NCI-H345 treated with DMSO at 0.1 percent for 48 hours (cell line): ENCODE results near the gene VSIG8.
"Not testable (repeated sequence)": the region's sequence is repeated elsewhere in the genome, so short reads cannot be mapped to it uniquely, and the experiment has no call there.

Experiments used
- DNase-seq: peaks from one replicate; lab custom pipeline; 2025; ENCODE audit not compliant: unreplicated experiment; lab: John Stamatoyannopoulos, UW

VSIG8 gene, protein sequence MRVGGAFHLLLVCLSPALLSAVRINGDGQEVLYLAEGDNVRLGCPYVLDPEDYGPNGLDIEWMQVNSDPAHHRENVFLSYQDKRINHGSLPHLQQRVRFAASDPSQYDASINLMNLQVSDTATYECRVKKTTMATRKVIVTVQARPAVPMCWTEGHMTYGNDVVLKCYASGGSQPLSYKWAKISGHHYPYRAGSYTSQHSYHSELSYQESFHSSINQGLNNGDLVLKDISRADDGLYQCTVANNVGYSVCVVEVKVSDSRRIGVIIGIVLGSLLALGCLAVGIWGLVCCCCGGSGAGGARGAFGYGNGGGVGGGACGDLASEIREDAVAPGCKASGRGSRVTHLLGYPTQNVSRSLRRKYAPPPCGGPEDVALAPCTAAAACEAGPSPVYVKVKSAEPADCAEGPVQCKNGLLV

GRCh38 chr1:159862557-159862956 is at the start of gene VSIG8:
TSS of gene VSIG8 (minus strand) at chr1:159862657. CDS start at chr1:159862521, 136 bp downstream.
- no peak for DNase-seq

DNA sequence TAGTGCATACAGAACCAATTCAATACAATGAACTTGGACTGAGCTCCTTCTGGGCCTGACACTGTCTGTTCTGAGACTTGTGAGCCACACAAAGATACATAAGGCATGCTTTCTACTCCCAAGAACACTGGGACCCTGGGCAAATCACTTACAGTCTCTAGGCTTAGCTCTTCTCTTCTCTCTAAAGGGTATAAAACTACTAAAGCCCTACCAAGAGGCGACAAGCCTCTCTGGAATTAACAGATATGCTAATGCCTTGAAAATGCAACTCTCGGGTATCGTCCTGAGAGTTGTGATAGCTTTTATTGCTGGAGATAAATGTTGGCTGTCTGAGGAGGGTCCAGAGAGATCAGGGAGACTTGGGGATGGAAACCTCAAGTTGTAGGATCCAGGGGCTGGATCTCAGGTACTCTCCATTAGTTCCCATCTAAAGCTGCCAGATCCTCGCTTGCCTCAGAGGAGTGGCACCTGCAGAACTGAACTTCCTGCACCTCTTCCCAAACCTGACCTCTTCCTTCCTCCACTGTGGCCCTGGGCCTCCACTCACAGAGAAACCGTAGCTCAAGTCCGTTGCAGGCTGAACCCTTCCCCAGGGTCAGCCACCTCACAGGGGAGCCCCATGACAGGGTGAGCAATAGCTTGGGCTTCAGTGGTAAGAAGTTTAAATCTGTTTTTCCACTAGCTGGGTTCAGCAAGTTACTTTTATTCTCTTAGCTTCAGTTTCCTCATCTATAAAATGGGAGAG is 49.0 kb upstream of the VSIG8 start:
- no peak for DNase-seq

GRCh38 chr1:159908031-159908940 is 45.8 kb upstream of the VSIG8 start:
- no peak for DNase-seq

DNA sequence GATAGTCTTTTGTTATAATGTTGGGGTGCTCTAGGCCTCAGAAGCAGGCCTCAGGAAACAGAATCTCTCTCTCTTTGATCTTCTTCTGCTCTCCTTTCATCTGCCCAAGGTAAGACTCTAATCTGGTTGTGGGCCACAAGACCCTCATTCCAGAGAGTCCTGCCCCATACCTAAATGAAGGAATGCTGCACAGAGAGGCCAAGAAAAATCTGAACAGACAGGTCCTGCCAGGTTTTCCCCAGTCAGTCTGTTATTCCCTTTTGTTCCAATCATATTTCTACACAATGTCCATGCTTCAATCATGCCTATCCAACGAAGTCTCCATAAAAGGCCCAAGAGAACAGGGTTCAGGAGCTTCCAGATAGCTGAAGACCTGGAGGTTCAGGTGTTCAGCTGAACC is 44.5 kb upstream of the VSIG8 start:
- DNase-seq, result no peak

DNA sequence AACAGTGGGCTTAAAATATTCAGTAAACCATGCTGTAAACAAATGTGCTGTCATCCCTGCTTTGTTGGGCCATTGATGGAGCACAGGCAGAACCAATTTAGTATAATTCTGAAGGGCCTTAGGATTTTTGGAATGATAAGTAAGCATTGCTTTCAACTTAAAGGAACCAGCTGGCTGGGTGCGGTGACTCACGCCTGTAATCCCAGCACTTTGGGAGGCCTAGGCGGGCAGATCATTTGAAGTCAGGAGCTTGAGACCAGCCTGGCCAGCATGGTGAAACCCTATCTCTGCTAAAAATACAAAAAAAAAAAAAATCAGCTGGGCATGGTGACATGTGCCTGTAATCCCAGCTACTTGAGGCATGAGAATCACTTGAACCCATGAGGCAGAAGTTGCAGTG is 41.6 kb upstream of the VSIG8 start:
- not testable (repeated sequence) for DNase-seq

DNA sequence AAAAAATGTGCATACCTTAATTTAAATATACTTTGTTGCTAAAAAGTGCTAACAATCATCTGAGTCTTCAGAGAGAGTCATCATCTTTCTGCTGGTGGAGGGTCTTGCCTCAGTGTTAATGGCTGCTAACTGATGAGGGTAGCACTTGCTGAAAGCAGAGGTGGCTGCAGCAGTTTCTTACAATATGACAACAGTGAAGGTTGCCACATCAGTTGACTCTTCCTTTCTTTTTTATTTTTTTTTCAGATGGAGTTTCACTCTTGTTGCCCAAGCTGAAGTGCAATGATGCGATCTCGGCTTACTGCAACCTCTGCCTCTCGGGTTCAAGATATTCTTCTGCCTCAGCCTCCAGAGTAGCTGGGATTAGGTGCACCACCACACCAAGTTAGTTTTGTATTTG is 40.1 kb upstream of the VSIG8 start:
- no peak for DNase-seq

- no peak for DNase-seq
Measured at GRCh38 chr1:159900755-159901360, 38.4 kb upstream of the VSIG8 start.

DNA sequence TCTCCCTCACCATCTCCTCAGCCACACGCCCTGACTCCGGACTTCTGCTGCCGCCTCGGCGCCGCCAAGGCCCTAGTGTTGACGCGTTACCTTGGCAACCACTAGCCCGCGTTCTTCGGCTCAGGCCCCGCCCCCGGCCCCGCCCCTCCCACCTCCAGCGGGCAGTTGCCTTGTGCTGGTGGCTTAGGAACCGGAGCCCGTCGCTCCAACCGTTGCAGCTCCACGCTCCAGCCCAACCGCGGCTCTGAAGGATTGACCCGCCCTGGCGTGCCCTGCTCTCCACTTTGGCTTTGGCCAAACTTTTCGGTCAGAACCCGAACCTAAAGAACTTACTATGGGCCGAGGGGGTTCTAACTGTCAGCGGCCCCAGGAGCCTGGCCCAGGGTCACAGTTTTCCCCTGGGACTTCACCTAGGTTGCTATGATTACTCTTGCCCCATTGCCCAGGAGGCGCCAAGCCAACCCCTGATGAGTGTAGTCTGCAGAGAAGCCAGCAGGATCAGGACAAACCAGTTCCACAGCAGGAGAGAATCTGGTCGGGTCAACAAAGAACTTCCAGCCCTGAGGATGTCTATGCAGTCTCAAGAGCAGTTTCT is 37.7 kb upstream of the VSIG8 start, which contains the start of gene CFAP45:
Gene CFAP45 (minus strand): TSS at position 80 of the 595 bp plus-strand sequence. CDS start 67 bp downstream, at position 13.
- DNase-seq, result no peak

DNA sequence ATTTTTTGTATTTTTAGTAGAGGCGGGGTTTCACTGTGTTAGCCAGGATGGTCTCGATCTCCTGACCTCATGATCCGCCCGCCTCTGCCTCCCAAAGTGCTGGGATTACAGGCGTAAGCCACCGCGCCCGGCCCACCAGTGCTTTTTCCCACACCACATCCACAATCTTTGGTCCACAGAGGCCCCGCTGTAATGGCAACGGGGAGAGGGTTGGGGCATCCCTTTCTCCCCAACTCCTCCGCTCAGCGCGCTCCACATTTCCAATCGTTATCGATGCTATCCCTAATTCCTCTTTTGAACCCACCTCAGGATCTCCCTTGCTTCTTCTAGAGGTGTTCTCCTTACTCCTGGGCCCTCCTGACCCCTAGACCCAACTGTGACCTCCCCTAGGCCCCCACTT is 37.2 kb upstream of the VSIG8 start:
- not testable (repeated sequence) for DNase-seq

DNA sequence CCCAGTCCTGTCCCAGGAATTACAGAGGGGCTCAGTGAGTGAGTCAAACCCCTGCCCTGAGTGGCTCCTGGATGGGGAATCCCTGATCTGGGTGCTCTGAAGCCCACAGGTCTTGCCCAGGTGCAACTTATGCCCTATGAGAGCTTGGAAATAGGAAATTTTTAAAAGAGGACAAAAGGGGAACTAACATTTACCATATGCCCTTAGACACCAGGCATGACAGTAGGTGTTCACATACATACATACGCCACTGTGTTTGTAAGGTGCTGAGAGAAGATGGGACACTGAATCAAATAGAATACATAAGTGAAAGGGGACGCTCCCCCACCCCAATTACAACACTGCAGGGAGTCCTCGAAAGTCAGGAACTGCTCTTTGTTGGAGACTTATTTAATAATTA is 36.1 kb upstream of the VSIG8 start:
- DNase-seq, result no peak

DNA sequence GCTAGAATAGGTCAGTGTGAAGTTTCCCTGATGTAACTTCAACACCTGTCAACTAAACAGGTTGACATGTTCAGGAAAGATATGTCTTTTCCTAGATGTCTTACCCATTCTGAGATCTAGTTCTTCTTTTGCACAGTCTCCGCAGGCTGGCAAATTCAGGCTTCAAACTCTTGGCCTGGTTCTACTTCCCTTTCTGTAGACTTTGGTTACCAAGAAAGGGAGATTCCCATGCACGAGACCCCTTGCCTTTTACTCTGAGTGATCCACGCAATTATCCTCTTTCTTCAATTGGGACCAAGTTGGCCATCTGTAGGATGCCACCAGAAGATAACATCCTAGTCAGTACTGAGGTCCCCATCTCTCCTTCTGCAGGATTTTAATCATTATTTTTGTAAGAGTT is 35.5 kb upstream of the VSIG8 start:
- no peak for DNase-seq

- DNase-seq, result no peak
Measured at GRCh38 chr1:159896546-159896930, 34.1 kb upstream of the VSIG8 start.

DNA sequence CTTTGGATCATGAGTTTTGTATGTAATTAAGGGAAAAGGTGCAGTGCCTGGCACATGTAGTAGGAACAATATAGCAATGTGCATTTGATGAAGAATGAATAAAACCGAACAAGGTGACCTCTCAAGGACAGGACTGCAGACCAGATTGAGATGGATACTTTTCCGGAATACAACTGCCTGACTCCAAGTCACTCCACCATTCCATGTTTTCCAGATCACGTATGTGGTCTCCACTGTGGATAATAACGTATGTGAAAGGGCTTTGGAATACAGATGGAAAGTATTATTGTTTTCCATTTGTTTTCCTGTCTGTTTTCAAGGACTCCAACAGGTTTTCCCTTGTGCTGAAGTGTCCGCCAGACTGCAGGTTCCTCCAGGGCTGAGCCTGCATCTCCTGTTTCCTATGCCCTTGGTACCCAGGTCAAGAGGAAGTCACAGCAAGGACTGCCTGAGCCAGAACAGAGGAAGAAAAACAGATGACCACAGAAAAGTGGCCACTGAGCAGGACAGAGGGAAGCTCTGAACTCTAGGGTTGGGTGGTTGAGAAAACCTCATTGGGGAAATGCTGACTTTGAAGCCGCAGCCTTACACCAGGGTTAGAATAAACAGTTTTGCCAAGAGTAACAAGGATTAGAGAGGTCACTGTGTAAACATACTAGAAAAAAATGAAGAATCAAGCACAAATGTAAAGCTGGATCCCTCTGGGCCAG is 33.5 kb upstream of the VSIG8 start:
- DNase-seq, result no peak

GRCh38 chr1:159895286-159895685 is 32.8 kb upstream of the VSIG8 start:
- no peak for DNase-seq

- DNase-seq, result no peak
Measured at GRCh38 chr1:159892944-159893343, 30.5 kb upstream of the VSIG8 start.

DNA sequence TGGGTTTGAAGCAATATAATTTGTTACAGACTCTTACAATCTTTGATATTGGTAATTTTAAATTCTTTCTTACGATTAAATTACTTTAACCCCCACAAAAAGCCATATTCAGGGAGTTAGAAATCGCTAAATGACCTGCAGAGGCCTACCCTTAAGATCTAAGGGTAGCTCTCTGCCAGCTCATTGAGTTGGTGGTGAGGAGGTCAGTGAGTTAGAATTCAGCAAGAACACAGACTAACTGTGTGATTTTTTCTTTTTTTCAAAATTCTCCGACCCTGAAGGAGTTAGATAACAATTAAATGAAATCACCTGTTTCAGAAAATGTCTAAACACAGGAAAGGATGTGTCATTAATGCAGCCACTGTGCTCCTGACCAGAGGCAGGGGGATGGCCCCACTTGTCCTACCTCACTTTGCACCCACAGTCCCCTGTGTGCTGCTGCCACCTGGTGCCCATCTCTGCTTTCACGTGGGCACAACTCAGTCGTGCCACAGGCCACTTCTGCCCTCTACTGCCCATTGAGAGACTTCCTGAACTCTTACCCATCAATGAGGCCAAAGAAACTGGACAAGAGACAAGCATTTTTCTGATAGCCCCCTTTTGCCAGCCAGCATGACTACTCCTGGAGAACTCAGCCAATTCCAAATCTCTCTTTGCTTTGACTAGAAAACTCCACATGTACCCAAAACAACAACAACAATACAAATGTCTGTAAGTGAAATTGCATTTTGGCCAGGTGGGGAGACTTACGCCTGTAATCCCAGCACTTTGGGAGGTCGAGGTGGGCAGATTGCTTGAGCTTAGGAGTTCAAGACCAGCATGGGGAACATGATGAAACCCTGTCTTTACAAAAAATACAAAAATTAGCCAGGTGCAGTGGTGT is 29.1 kb upstream of the VSIG8 start:
- DNase-seq, result peak; percentile 71

- no peak for DNase-seq
Measured at GRCh38 chr1:159890390-159890789, 27.9 kb upstream of the VSIG8 start.

DNA sequence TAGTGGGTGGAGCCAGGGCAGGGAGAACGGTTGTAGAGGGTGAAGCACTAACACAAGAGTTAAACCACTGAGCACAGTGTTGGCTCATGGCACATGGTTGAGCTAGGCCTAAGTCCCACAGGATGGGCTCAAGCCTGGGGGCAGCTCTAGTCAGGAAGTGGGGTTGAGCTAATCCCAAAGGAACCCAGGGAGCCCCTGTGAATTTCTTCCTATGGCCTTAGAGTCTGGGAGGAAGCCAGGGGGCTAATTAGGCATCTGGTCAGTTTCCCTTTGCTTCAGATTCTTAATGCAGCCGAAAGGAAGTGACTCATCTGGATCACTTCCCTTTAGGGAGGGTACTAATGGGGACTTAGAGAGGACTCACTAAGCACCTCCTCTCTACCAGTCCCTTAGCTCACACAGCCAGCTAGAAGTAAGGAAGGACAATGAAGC is 27.4 kb upstream of the VSIG8 start:
- no peak for DNase-seq

DNA sequence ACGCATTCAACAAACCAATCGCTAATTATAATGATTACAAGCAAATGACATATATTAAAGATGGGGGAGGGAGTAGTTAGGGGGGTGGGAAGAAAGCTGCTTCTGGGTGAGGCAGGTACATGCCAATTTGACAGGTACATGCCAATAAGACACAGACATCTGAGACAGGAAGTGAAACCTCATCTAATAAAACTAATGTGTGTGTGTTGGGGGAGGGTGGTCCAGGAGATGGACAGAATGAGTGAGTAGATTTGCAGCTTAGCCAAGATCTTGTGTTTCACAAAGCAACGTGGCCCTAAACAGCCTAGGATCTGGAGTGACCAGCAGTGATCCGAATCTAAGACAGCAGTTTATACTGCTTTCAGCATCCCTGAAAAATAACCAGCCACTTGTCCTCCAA is 26.7 kb upstream of the VSIG8 start:
- DNase-seq, result no peak
